ENCODE measurements around the gene FAM3A.

The FAM3A gene

GRCh38 chrX:154471839-154472684 lies 44.0 kb downstream of the FAM3A start:
- Histone ChIP-seq H3K36me3 (ENCODE audit: control insufficient read depth in 1 of 2, insufficient read depth in 2 of 2, low read length in 2 of 2) (peaks cover 0 to 42% of the 10 kb centered on the region in 2 donors), H3K27me3 (ENCODE audit: low read depth, low read length) (no peaks in the 10 kb centered on the region), H3K27ac (ENCODE audit: low read length) (no peak overlapping the region), H3K4me3 (ENCODE audit: low read depth in 1 of 2, low read length in 2 of 2) (no peak overlapping the region), H3K9me3 (ENCODE audit: control insufficient read depth in 1 of 2, low read length in 2 of 2) (no peaks in the 10 kb centered on the region), H3K4me1 (ENCODE audit: control insufficient read depth in 1 of 2, insufficient read depth in 2 of 2, low read length in 2 of 2) (no peaks in the 10 kb centered on the region)

DNA sequence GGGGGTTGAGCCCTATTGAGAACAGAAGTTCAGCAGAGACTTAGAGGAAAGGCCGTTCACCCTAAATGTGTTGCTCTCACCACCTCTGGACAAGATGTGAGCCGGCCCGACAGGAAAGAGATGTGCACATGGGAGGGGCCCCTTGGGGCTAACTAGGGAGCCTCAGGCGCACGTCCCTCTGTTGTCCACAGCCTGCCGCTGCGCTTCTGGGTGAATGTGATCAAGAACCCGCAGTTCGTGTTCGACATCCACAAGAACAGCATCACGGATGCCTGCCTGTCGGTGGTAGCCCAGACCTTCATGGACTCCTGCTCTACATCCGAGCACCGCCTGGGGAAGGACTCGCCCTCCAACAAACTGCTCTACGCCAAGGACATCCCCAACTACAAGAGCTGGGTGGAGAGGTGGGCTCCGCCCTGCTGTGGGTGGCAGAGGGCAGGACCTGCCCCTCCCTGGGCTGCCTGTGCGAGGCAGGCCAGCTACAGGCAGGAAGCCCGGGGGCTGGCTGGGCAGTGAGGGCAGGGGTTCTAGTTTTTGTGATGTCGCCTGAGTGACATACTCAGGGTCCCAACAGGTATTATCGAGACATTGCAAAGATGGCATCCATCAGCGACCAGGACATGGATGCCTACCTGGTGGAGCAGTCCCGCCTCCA lies 45.0 kb downstream of the FAM3A start:
- no peaks in the 10 kb centered on the region for H3K4me1 ChIP-seq (ENCODE audit: control insufficient read depth in 1 of 2, insufficient read depth in 2 of 2, low read length in 2 of 2)
- no peaks in the 10 kb centered on the region for H3K27me3 ChIP-seq (ENCODE audit: low read depth, low read length)
- no peak overlapping the region for H3K27ac ChIP-seq (ENCODE audit: low read length)
- no peak overlapping the region for H3K4me3 ChIP-seq (ENCODE audit: low read depth in 1 of 2, low read length in 2 of 2)
- H3K9me3 ChIP-seq (ENCODE audit: control insufficient read depth in 1 of 2, low read length in 2 of 2), result no peaks in the 10 kb centered on the region
- peaks cover 0 to 50% of the 10 kb centered on the region in 2 donors for H3K36me3 ChIP-seq (ENCODE audit: control insufficient read depth in 1 of 2, insufficient read depth in 2 of 2, low read length in 2 of 2)

DNA sequence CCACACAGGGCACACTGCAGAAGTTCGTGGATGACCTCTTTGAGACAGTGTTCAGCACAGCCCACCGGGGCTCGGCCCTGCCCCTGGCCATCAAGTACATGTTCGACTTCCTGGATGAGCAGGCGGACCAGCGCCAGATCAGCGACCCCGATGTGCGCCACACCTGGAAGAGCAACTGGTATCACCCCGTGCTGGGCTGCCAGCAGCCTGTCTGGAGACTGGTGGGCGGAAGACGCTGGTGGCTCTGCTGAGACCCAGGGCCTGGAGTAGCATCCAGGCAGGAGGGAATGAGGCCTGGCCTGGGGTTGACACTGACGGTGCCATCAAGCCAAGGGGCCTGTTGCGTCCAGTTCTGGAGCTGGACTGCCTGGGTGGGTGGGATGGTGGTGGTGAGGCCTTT lies 45.6 kb downstream of the FAM3A start:
- no peaks in the 10 kb centered on the region for H3K9me3 ChIP-seq (ENCODE audit: control insufficient read depth in 1 of 2, low read length in 2 of 2)
- no peak overlapping the region for H3K27ac ChIP-seq (ENCODE audit: low read length)
- H3K36me3 ChIP-seq (ENCODE audit: control insufficient read depth in 1 of 2, insufficient read depth in 2 of 2, low read length in 2 of 2), result peaks cover 0 to 56% of the 10 kb centered on the region in 2 donors
- no peak overlapping the region for H3K4me3 ChIP-seq (ENCODE audit: low read depth in 1 of 2, low read length in 2 of 2)
- no peaks in the 10 kb centered on the region for H3K4me1 ChIP-seq (ENCODE audit: control insufficient read depth in 1 of 2, insufficient read depth in 2 of 2, low read length in 2 of 2)
- no peaks in the 10 kb centered on the region for H3K27me3 ChIP-seq (ENCODE audit: low read depth, low read length)

DNA sequence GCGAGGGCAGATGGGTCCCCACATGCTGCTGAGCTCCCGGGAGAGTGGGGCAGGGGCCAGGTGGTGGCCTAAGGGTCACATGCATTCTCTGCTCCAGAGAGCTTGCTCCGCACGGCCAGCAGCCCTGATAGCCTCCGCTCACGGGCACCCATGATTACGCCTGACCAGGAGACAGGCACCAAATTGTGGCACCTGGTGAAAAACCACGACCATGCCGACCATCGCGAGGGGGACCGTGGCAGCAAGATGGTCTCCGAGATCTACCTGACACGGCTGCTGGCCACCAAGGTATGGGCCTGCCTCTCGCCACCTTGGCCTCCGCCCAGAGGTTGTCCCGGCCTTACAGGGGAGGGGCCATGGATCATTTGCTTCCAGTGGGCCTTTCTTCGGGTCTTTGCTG lies 46.2 kb downstream of the FAM3A start:
- Histone ChIP-seq H3K9me3 (ENCODE audit: control insufficient read depth in 1 of 2, low read length in 2 of 2) (no peaks in the 10 kb centered on the region), H3K27me3 (ENCODE audit: low read depth, low read length) (no peaks in the 10 kb centered on the region), H3K4me1 (ENCODE audit: control insufficient read depth in 1 of 2, insufficient read depth in 2 of 2, low read length in 2 of 2) (no peaks in the 10 kb centered on the region), H3K36me3 (ENCODE audit: control insufficient read depth in 1 of 2, insufficient read depth in 2 of 2, low read length in 2 of 2) (peaks cover 0 to 61% of the 10 kb centered on the region in 2 donors), H3K4me3 (ENCODE audit: low read depth in 1 of 2, low read length in 2 of 2) (no peak overlapping the region), H3K27ac (ENCODE audit: low read length) (no peak overlapping the region)

DNA sequence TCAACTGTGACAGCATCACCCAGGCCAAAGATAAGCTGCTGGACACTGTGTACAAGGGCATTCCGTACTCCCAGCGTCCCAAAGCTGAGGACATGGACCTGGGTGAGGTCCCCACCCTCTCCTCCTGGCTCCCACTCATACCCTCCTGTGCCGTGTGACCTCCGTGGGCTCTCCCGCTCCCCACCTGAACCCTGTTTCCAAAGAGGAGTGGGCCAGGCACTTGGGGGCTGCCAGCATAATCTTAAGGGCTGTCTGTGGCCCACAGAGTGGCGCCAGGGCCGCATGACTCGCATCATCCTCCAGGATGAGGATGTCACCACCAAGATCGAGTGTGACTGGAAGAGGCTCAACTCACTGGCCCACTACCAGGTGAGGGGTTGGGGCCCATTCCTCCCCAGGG lies 46.9 kb downstream of the FAM3A start:
- Histone ChIP-seq H3K27me3 (ENCODE audit: low read depth, low read length) (no peaks in the 10 kb centered on the region), H3K9me3 (ENCODE audit: control insufficient read depth in 1 of 2, low read length in 2 of 2) (no peaks in the 10 kb centered on the region), H3K36me3 (ENCODE audit: control insufficient read depth in 1 of 2, insufficient read depth in 2 of 2, low read length in 2 of 2) (peaks cover 0 to 61% of the 10 kb centered on the region in 2 donors), H3K4me3 (ENCODE audit: low read depth in 1 of 2, low read length in 2 of 2) (no peak overlapping the region), H3K4me1 (ENCODE audit: control insufficient read depth in 1 of 2, insufficient read depth in 2 of 2, low read length in 2 of 2) (no peaks in the 10 kb centered on the region), H3K27ac (ENCODE audit: low read length) (no peak overlapping the region)

DNA sequence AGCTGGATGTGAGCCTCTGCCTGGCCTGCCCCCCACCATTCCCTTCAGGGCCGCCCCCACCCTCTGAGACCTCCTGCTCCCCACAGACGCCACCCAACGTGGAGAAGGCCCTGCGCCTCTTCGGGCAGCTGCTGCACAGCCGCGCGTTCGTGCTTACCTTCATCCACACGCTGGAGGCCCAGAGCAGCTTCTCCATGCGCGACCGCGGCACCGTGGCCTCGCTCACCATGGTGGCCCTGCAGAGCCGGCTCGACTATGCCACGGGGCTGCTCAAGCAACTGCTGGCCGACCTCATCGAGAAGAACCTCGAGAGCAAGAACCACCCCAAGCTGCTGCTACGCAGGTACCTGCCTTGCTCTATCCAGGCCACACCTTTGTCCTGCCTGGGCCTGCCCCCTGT lies 47.8 kb downstream of the FAM3A start:
- Histone ChIP-seq H3K9me3 (ENCODE audit: control insufficient read depth in 1 of 2, low read length in 2 of 2) (no peaks in the 10 kb centered on the region), H3K27me3 (ENCODE audit: low read depth, low read length) (no peaks in the 10 kb centered on the region), H3K36me3 (ENCODE audit: control insufficient read depth in 1 of 2, insufficient read depth in 2 of 2, low read length in 2 of 2) (peaks cover 0 to 59% of the 10 kb centered on the region in 2 donors), H3K27ac (ENCODE audit: low read length) (no peak overlapping the region), H3K4me1 (ENCODE audit: control insufficient read depth in 1 of 2, insufficient read depth in 2 of 2, low read length in 2 of 2) (no peaks in the 10 kb centered on the region), H3K4me3 (ENCODE audit: low read depth in 1 of 2, low read length in 2 of 2) (no peak overlapping the region)

DNA sequence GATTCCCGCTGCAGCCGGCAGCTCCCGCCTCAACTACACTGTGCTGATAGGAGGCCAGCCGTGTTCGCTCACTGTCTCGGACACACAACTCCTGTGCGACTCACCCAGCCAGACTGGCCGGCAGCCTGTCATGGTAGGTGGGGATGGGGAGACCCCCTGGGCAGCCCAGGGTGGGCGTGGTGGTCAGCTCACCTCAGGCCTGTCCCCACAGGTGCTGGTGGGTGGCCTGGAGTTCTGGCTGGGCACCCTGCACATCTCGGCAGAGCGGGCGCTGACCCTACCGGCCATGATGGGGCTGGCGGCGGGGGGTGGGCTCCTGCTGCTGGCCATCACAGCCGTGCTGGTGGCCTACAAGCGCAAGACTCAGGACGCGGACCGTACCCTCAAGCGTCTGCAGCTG lies 48.5 kb downstream of the FAM3A start:
- Histone ChIP-seq H3K4me3 (ENCODE audit: low read depth in 1 of 2, low read length in 2 of 2) (no peak overlapping the region), H3K36me3 (ENCODE audit: control insufficient read depth in 1 of 2, insufficient read depth in 2 of 2, low read length in 2 of 2) (peaks cover 3 to 58% of the 10 kb centered on the region in 2 donors), H3K27me3 (ENCODE audit: low read depth, low read length) (no peaks in the 10 kb centered on the region), H3K9me3 (ENCODE audit: control insufficient read depth in 1 of 2, low read length in 2 of 2) (no peaks in the 10 kb centered on the region), H3K4me1 (ENCODE audit: control insufficient read depth in 1 of 2, insufficient read depth in 2 of 2, low read length in 2 of 2) (peaks cover 0 to 2% of the 10 kb centered on the region in 2 donors), H3K27ac (ENCODE audit: low read length) (no peak overlapping the region)

DNA sequence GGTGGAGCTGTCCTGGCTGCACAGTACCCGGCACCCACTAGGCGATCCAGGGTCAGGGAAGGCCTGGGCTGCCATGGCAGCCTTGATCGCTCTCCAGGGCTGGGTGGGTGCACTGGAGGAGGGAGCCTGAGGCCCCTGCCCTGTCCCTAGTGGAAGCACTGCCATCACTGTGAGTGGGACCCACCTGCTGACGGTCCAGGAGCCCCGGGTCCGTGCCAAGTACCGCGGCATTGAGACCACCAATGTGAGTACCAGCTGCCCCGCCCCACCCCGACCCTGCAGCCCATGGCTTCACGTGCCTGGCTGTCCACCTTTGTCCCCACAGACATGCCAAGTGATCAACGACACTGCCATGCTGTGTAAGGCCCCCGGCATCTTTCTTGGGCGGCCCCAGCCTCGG lies 49.1 kb downstream of the FAM3A start:
- Histone ChIP-seq H3K36me3 (ENCODE audit: control insufficient read depth in 1 of 2, insufficient read depth in 2 of 2, low read length in 2 of 2) (peaks cover 3 to 55% of the 10 kb centered on the region in 2 donors), H3K27me3 (ENCODE audit: low read depth, low read length) (no peaks in the 10 kb centered on the region), H3K9me3 (ENCODE audit: control insufficient read depth in 1 of 2, low read length in 2 of 2) (no peaks in the 10 kb centered on the region), H3K4me1 (ENCODE audit: control insufficient read depth in 1 of 2, insufficient read depth in 2 of 2, low read length in 2 of 2) (peaks cover 0 to 4% of the 10 kb centered on the region in 2 donors), H3K4me3 (ENCODE audit: low read depth in 1 of 2, low read length in 2 of 2) (no peak overlapping the region), H3K27ac (ENCODE audit: low read length) (no peak overlapping the region)

DNA sequence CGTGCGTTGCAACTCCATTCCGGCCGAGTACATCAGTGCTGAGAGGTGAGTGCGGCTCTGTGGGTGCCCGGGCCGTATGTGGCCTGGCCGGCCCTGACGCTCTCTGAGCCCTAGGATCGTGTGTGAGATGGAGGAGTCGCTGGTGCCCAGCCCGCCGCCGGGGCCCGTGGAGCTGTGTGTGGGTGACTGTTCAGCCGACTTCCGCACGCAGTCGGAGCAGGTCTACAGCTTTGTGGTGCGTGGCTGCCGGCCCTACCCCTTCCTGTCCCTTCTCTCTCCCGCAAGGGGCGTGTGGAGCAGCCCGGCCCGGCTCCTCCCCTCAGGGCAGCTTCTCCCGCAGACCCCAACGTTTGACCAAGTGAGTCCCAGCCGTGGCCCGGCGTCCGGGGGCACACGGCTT lies 50.0 kb downstream of the FAM3A start:
- H3K4me3 ChIP-seq (ENCODE audit: low read depth in 1 of 2, low read length in 2 of 2), result no peak overlapping the region
- H3K27ac ChIP-seq (ENCODE audit: low read length), result no peak overlapping the region
- peaks cover 3 to 47% of the 10 kb centered on the region in 2 donors for H3K36me3 ChIP-seq (ENCODE audit: control insufficient read depth in 1 of 2, insufficient read depth in 2 of 2, low read length in 2 of 2)
- no peaks in the 10 kb centered on the region for H3K27me3 ChIP-seq (ENCODE audit: low read depth, low read length)
- H3K4me1 ChIP-seq (ENCODE audit: control insufficient read depth in 1 of 2, insufficient read depth in 2 of 2, low read length in 2 of 2), result peaks cover 0 to 4% of the 10 kb centered on the region in 2 donors
- H3K9me3 ChIP-seq (ENCODE audit: control insufficient read depth in 1 of 2, low read length in 2 of 2), result no peaks in the 10 kb centered on the region

DNA sequence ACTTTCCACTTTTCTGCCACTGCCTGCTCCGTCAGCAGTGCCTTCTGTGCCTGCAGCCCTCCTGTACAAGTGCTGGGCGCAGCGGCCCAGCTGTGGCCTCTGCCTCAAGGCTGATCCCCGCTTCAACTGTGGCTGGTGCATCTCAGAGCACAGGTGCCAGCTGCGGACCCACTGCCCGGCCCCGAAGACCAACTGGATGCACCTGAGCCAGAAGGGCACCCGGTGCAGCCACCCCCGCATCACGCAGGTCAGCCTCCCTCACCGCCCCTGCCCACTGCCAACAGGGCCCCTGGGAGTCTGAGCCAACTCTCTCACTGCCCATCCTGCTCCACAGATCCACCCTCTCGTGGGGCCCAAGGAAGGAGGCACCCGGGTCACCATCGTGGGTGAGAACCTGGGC lies 50.4 kb downstream of the FAM3A start:
- Histone ChIP-seq H3K4me3 (ENCODE audit: low read depth in 1 of 2, low read length in 2 of 2) (no peak overlapping the region), H3K4me1 (ENCODE audit: control insufficient read depth in 1 of 2, insufficient read depth in 2 of 2, low read length in 2 of 2) (peaks cover 0 to 4% of the 10 kb centered on the region in 2 donors), H3K27ac (ENCODE audit: low read length) (no peak overlapping the region), H3K36me3 (ENCODE audit: control insufficient read depth in 1 of 2, insufficient read depth in 2 of 2, low read length in 2 of 2) (peaks cover 3 to 46% of the 10 kb centered on the region in 2 donors), H3K27me3 (ENCODE audit: low read depth, low read length) (no peaks in the 10 kb centered on the region), H3K9me3 (ENCODE audit: control insufficient read depth in 1 of 2, low read length in 2 of 2) (no peaks in the 10 kb centered on the region)

GRCh38 chrX:154464806-154465365 lies 51.1 kb downstream of the FAM3A start:
- Histone ChIP-seq H3K4me3 (ENCODE audit: low read depth in 1 of 2, low read length in 2 of 2) (no peak overlapping the region), H3K27me3 (ENCODE audit: low read depth, low read length) (no peaks in the 10 kb centered on the region), H3K27ac (ENCODE audit: low read length) (no peak overlapping the region), H3K4me1 (ENCODE audit: control insufficient read depth in 1 of 2, insufficient read depth in 2 of 2, low read length in 2 of 2) (peaks cover 0 to 7% of the 10 kb centered on the region in 2 donors), H3K36me3 (ENCODE audit: control insufficient read depth in 1 of 2, insufficient read depth in 2 of 2, low read length in 2 of 2) (peaks cover 3 to 39% of the 10 kb centered on the region in 2 donors), H3K9me3 (ENCODE audit: control insufficient read depth in 1 of 2, low read length in 2 of 2) (no peaks in the 10 kb centered on the region)
